Skin epidermis (tissue), 12 donors: ENCODE results near the gene CD74.
"Not testable (repeated sequence)": the region's sequence is repeated elsewhere in the genome, so short reads cannot be mapped to it uniquely, and the experiment has no call there.

Experiments
- H3K27ac ChIP-seq, 21 experiments: fragments of 200-600 bp; sonication (generic) in 11 of 21; one replicate each; pipeline ENCODE4 v1.5.0; 2020; ENCODE audit warnings: mild to moderate bottlenecking in 3 of 21, inconsistent platforms in 2 of 21, moderate library complexity in 2 of 21
- H3K4me3 ChIP-seq, 7 experiments: fragments of 200-600 bp; sonication (generic) in 2 of 7; one replicate each; pipeline ENCODE4 v1.5.0; 2020; ENCODE audit warnings: inconsistent platforms in 2 of 7, mild to moderate bottlenecking in 2 of 7, moderate library complexity in 1 of 7

Gene CD74

GRCh38 chr5:150443242-150444075 lies 30.7 kb upstream of the CD74 start:
- H3K27ac ChIP-seq: no peak overlapping the region
- no peak overlapping the region for H3K4me3 ChIP-seq

- Histone ChIP-seq H3K4me3 (no peak overlapping the region), H3K27ac (no peak overlapping the region)
Observed at GRCh38 chr5:150442699-150443080, 30.0 kb upstream of the CD74 start.

- no peak overlapping the region for H3K4me3 ChIP-seq
Observed at GRCh38 chr5:150441813-150442698, 29.3 kb upstream of the CD74 start.

GRCh38 chr5:150440948-150441812 lies 28.5 kb upstream of the CD74 start:
- H3K27ac ChIP-seq: no peak overlapping the region
- H3K4me3 ChIP-seq: no peak overlapping the region

More at GRCh38 chr5:150441813-150442698, 29.3 kb upstream of the CD74 start:
- H3K27ac ChIP-seq: no peak overlapping the region

GRCh38 chr5:150438873-150439546 lies 26.3 kb upstream of the CD74 start:
- no peak overlapping the region for H3K4me3 ChIP-seq
- H3K27ac ChIP-seq: no peak overlapping the region

GRCh38 chr5:150436141-150436680 lies 23.5 kb upstream of the CD74 start:
- Histone ChIP-seq H3K27ac (peak overlapping the region in 1 of 21 experiments; percentile 42), H3K4me3 (no peak overlapping the region)

- Histone ChIP-seq H3K27ac (no peak overlapping the region), H3K4me3 (no peak overlapping the region)
Observed at GRCh38 chr5:150434464-150434863, 21.8 kb upstream of the CD74 start.

GRCh38 chr5:150431574-150431973 lies 18.9 kb upstream of the CD74 start:
- H3K4me3 ChIP-seq: no peak overlapping the region
- H3K27ac ChIP-seq: peak overlapping the region in 2 of 21 experiments; percentile 2 to 34

- Histone ChIP-seq H3K27ac (no peak overlapping the region), H3K4me3 (no peak overlapping the region)
Observed at GRCh38 chr5:150431048-150431447, 18.3 kb upstream of the CD74 start.

- Histone ChIP-seq H3K4me3 (no peak overlapping the region), H3K27ac (no peak overlapping the region)
Observed at GRCh38 chr5:150429410-150429873, 16.7 kb upstream of the CD74 start.

GRCh38 chr5:150428978-150429377 lies 16.3 kb upstream of the CD74 start:
- Histone ChIP-seq H3K27ac (no peak overlapping the region), H3K4me3 (no peak overlapping the region)

GRCh38 chr5:150428106-150428876 lies 15.6 kb upstream of the CD74 start:
- Histone ChIP-seq H3K27ac (peak overlapping the region in 2 of 21 experiments; percentile 28 to 54), H3K4me3 (no peak overlapping the region)

- H3K4me3 ChIP-seq, H3K27ac ChIP-seq: not testable (repeated sequence)
Observed at GRCh38 chr5:150426165-150426564, 13.5 kb upstream of the CD74 start.

- Histone ChIP-seq H3K27ac (no peak overlapping the region), H3K4me3 (no peak overlapping the region)
Observed at GRCh38 chr5:150422758-150423157, 10.0 kb upstream of the CD74 start.

- Histone ChIP-seq H3K27ac (no peak overlapping the region), H3K4me3 (no peak overlapping the region)
Observed at GRCh38 chr5:150422075-150422474, 9.4 kb upstream of the CD74 start.

- peak overlapping the region in 2 of 21 experiments; percentile 25 to 70 for H3K27ac ChIP-seq
- H3K4me3 ChIP-seq: no peak overlapping the region
Observed at GRCh38 chr5:150419630-150420270, 7.0 kb upstream of the CD74 start.

- peak overlapping the region; percentile 34 to 93 (median 85) for H3K27ac ChIP-seq
- not testable (repeated sequence) for H3K4me3 ChIP-seq
Observed at GRCh38 chr5:150413902-150414790, 1.4 kb upstream of the CD74 start.
